ENCODE data around the gene FEZF1. TPM values are rescaled to one million over a fixed set of nuclear protein-coding genes. Genes with fewer than 3 reads are reported as not detected.

Gene FEZF1
- total RNA-seq, 4 donors from 2014 or later = not detected

DNA sequence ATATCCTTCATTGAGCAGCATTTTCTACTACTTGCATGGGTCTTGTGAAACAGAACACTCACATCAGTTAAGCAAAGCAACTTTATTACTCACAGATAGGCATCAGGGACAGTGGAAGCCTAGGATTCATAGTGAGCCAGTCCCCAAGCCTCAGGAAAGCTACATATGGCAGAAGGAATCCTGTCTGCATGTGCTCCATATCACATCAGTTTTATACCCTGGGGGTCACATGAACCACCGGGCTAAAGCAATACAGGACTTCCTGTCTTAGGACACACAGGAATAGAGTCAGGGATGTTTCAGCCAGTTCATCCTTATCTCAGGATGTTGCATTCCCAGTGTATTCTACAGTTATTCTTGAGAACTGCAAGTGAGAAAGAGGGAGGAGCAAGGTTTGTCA lies 15.1 kb downstream of the FEZF1 start:
- TF ChIP-seq, protein P1, sequence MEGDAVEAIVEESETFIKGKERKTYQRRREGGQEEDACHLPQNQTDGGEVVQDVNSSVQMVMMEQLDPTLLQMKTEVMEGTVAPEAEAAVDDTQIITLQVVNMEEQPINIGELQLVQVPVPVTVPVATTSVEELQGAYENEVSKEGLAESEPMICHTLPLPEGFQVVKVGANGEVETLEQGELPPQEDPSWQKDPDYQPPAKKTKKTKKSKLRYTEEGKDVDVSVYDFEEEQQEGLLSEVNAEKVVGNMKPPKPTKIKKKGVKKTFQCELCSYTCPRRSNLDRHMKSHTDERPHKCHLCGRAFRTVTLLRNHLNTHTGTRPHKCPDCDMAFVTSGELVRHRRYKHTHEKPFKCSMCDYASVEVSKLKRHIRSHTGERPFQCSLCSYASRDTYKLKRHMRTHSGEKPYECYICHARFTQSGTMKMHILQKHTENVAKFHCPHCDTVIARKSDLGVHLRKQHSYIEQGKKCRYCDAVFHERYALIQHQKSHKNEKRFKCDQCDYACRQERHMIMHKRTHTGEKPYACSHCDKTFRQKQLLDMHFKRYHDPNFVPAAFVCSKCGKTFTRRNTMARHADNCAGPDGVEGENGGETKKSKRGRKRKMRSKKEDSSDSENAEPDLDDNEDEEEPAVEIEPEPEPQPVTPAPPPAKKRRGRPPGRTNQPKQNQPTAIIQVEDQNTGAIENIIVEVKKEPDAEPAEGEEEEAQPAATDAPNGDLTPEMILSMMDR (IDR thresholded peaks at IDR 0.05; ENCODE audit: low read depth) = no peak

DNA sequence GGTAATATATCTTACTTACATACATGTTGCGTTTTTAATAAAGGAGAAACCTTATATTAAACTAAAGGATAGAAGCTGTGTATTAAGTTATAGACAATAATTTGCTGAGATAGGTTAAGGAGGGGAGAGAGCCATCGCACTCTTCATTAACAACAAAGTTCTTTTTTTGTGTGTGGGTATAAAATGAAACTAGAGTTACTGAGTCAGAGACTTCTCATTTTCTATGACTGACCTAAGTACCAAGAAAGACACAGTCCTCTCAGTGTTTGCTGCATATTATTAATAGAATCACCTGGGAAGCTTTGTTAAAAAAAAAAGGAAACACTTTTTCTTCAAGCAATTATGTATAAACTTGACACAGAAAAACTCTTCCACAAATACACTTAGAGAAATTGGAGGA lies 31.4 kb downstream of the FEZF1 start:
- TF ChIP-seq, protein P1 (IDR thresholded peaks at IDR 0.05; ENCODE audit: low read depth) = no peak

DNA sequence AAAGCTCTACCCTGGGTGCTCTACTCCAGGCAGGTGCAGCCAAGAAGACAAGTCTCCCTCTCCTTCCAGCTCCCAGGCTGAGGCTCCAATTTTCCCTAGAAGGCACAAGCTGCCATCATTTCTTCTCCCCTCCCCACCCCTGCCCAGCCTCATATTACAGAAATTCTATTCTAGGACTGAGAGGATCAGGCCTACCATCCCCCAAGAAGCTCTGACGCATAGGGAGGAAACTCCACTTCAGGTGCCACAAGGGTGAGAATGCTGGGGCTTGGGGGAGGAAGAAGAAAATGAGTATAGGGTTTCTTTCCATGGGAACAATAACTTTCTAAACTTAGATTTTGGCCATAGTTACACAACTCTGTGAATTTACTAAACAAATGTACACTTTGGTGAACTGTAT lies 35.3 kb downstream of the FEZF1 start:
- TF ChIP-seq, protein P1 (IDR thresholded peaks at IDR 0.05; ENCODE audit: low read depth) = no peak

DNA sequence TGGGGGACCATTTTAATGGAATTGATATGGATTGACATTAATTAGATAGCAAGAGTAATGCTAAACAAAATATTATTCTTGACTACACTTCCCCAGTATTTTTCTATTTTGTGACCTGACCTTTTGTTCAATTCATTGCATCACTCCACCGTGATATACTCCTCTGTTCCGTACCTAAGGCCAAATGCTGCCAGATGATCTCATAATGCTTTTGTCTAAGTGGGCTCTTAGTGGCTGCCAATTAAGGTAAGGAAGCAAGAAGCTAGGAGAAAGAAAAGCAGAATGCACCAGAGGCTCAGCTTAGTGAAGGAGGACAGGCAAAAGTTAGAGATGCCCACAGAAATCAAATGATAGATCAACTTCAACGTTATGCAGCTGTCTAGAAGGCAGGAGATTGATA lies 36.4 kb downstream of the FEZF1 start:
- TF ChIP-seq, protein P1 (IDR thresholded peaks at IDR 0.05; ENCODE audit: low read depth) = no peak

DNA sequence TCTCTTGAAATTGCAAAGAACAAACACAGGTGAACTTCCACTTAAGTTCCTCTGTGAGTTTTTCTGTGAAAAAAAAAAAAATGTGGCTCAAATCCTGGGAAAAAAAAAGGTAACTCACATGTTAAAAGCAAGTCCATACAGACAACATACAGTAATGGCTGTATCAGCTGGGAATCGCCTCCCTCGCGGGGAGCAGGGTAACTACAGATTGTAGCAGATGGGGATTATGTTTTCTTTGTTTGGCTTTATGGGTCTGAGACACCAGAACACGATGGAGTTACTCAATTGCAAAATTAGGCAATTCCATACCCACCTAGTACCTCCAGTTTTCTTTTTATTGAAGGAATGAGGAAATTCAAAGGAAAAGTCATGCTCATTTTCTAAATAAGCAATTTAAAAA lies 42.3 kb downstream of the FEZF1 start:
- TF ChIP-seq, protein P1 (IDR thresholded peaks at IDR 0.05; ENCODE audit: low read depth) = no peak

DNA sequence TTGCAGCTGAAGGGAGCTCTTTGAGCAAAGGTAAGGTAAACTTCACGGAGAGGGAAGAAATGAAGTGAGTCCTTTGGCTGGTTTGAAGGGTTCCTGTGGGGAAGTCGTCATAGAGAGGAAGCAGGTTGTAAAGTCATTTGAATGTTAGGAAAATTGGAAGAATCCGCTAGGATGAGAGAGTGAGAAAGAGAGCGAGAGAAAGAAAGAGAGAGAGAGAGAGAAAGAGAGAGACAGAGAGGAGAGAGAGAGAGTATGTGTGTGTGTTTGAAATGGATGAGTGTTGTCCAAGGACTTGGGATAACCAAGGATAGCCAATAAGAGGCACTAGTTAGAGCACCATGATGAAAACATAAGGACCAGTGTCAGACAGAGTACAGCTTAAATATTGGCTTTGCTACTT lies 43.1 kb downstream of the FEZF1 start:
- TF ChIP-seq, protein P1 (IDR thresholded peaks at IDR 0.05; ENCODE audit: low read depth) = no peak

DNA sequence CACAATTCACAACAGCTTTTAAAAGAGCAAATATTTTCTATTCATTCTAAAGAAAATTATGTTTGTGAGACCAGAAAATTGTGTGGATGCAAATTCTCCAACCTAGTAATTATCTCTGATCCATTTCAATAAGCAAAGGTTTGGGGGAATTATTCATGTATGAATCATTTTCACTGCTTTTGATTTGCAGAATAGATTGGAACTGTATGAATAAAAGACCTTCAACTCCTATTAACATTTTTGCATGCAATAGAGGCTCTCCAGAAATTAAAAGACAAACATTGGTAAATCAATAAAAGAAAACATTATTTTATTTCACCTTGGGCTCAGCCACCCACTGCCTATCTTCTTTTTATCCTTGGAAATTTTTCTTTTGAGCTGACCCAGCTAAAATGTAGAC lies 43.5 kb downstream of the FEZF1 start:
- TF ChIP-seq, protein P1 (IDR thresholded peaks at IDR 0.05; ENCODE audit: low read depth) = no peak

All from subcutaneous adipose tissue (tissue), 4 donors.